ENCODE measurements around the gene HSPH1. TPM values are rescaled to one million over a fixed set of nuclear protein-coding genes. Genes with fewer than 3 reads are reported as not detected.

The HSPH1 gene
- total RNA-seq, 1 experiment from 2014 or later = 116 TPM

DNA sequence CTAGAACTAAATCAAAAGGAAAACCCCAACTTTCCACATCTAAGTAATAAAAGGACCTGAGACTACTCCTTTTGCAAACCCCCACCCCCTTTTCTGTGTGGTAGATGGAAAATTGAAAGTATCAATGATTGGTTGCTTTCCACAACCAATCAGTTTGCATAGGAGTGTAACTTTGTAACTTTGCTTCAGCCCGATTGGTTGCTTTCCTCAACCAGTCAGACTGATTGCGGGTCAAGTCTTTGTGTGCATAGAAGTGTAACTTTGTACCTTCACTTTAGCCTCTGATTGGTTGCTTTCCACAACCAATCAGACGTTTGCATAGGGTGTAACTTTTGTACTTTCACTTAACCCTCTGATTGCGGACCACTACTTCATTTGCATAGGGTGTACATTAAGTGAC lies 30.0 kb upstream of the HSPH1 start:
- no TSS peak for BruUV-seq (replicated peaks)
- TF ChIP-seq EZH2phosphoT487 (IDR thresholded peaks at IDR 0.05; ENCODE audit: borderline replicate concordance) (no peak), ZNF274 (IDR thresholded peaks at IDR 0.05; ENCODE audit: low read depth, low read length) (no peak), SIN3A (IDR thresholded peaks at IDR 0.05; ENCODE audit: low read depth) (no peak), YY1 (IDR thresholded peaks at IDR 0.05; ENCODE audit: extremely low read depth, insufficient replicate concordance, low read depth, low read length) (no peak), SRF (IDR thresholded peaks at IDR 0.05; ENCODE audit: low read depth) (no peak), TCF7L2 (IDR thresholded peaks at IDR 0.05; ENCODE audit: borderline replicate concordance, extremely low read depth, insufficient read depth, insufficient read length) (no peak)
- Histone ChIP-seq H4K20me1 (ENCODE audit: insufficient read depth) (no peaks in the 10 kb centered on the region; the same call in 1 of the 2 replicates), H3K4me2 (ENCODE audit: low read length) (no peak overlapping the region), H3K9ac (ENCODE audit: low read length) (no peak overlapping the region), H3K4me1 (ENCODE audit: control insufficient read depth in 1 of 2, insufficient read depth in 2 of 2, low read length in 2 of 2) (no peaks in the 10 kb centered on the region), H2AFZ (ENCODE audit: low read depth, low read length, poor library complexity, severe bottlenecking) (no peak overlapping the region), H3K4me3 (replicated peaks in 1 of 2; ENCODE audit: low read depth in 1 of 2, low read length in 2 of 2) (no peak overlapping the region), H3K79me2 (ENCODE audit: insufficient read depth, low read length) (no peaks in the 10 kb centered on the region), H3K9me2 (ENCODE audit: insufficient read depth) (no peaks in the 10 kb centered on the region), H3K27me3 (ENCODE audit: insufficient read depth, low read length) (no peaks in the 10 kb centered on the region; the same call in 1 of the 2 replicates), H3K27ac (ENCODE audit: low read depth, low read length) (no peak overlapping the region), H3K36me3 (ENCODE audit: control insufficient read depth in 1 of 2, insufficient read depth in 2 of 2, low read length in 2 of 2) (no peaks in the 10 kb centered on the region), H3K9me3 (ENCODE audit: control insufficient read depth in 1 of 2, insufficient read depth in 1 of 2, low read depth in 1 of 2, low read length in 2 of 2) (no peaks in the 10 kb centered on the region)
- ChIA-PET CTCF (no interaction called here), POLR2A (no interaction called here), RAD21 (ENCODE audit: low non-redundant PET in 1 of 2, low total read pairs in 2 of 2, uncharacterized antibody in 2 of 2, unreplicated experiment in 2 of 2) (no interaction called here)
- ATAC-seq (no peak), DNase-seq (ENCODE audit: low read depth, low spot score) (no peak)
- intact Hi-C loops (cut with micrococcal nuclease) = no loop called here

DNA sequence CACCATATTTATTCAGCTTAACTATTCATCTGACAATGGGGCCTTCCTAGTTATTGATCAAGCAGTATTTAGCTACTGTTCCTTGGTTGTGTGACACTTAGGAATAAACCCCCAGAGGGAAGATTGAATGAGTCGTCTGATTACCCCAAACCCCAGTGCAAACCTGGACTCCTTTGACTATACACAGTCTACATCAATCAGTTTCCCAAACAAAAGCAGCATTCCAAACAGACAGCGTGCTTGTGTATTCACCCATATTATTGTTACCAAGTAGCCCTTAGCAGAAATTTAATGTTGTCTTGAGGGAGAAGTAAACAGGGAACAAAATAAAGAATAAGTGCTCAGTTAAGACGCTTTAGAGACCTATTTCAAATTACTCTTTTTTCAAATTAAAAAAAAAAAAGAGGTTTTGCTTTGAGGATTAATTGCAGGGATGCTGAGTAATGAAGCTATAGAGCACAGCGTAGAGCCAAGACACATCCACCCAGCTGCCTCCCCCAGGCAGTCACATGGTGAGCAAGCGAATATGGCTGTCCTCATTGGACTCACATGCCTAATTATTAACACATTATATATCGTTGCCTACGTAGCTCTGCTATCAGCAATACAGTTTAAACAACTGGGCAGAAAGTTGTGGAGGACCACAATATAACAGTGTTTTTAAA lies 23.4 kb upstream of the HSPH1 start:
- Histone ChIP-seq H2AFZ (ENCODE audit: low read depth, low read length, poor library complexity, severe bottlenecking) (no peak overlapping the region), H4K20me1 (ENCODE audit: insufficient read depth) (no peaks in the 10 kb centered on the region), H3K27ac (ENCODE audit: low read depth, low read length) (no peak overlapping the region), H3K4me2 (ENCODE audit: low read length) (no peak overlapping the region), H3K4me3 (replicated peaks in 1 of 2; ENCODE audit: low read depth in 1 of 2, low read length in 2 of 2) (no peak overlapping the region), H3K9me2 (ENCODE audit: insufficient read depth) (no peaks in the 10 kb centered on the region), H3K36me3 (ENCODE audit: control insufficient read depth in 1 of 2, insufficient read depth in 2 of 2, low read length in 2 of 2) (no peaks in the 10 kb centered on the region), H3K9me3 (ENCODE audit: control insufficient read depth in 1 of 2, insufficient read depth in 1 of 2, low read depth in 1 of 2, low read length in 2 of 2) (no peaks in the 10 kb centered on the region), H3K9ac (ENCODE audit: low read length) (no peak overlapping the region), H3K4me1 (ENCODE audit: control insufficient read depth in 1 of 2, insufficient read depth in 2 of 2, low read length in 2 of 2) (no peaks in the 10 kb centered on the region), H3K79me2 (ENCODE audit: insufficient read depth, low read length) (no peaks in the 10 kb centered on the region), H3K27me3 (ENCODE audit: insufficient read depth, low read length) (no peaks in the 10 kb centered on the region; the same call in 1 of the 2 replicates)
- DNase-seq (ENCODE audit: low read depth, low spot score) = no peak
- ChIA-PET RAD21 (ENCODE audit: low non-redundant PET in 1 of 2, low total read pairs in 2 of 2, uncharacterized antibody in 2 of 2, unreplicated experiment in 2 of 2) (no interaction called here), POLR2A (no interaction called here), CTCF (no interaction called here)
- TF ChIP-seq SRF (IDR thresholded peaks at IDR 0.05; ENCODE audit: low read depth) (no peak), YY1 (IDR thresholded peaks at IDR 0.05; ENCODE audit: extremely low read depth, insufficient replicate concordance, low read depth, low read length) (no peak), SIN3A (IDR thresholded peaks at IDR 0.05; ENCODE audit: low read depth) (no peak), SP1 (IDR thresholded peaks at IDR 0.05; ENCODE audit: low read depth) (no peak), EZH2 (IDR thresholded peaks at IDR 0.05) (no peak), ZFX (IDR thresholded peaks at IDR 0.05) (no peak), EZH2phosphoT487 (IDR thresholded peaks at IDR 0.05; ENCODE audit: borderline replicate concordance) (no peak), ZNF274 (IDR thresholded peaks at IDR 0.05; ENCODE audit: low read depth, low read length) (no peak)
- TF ChIP-seq, protein P1, sequence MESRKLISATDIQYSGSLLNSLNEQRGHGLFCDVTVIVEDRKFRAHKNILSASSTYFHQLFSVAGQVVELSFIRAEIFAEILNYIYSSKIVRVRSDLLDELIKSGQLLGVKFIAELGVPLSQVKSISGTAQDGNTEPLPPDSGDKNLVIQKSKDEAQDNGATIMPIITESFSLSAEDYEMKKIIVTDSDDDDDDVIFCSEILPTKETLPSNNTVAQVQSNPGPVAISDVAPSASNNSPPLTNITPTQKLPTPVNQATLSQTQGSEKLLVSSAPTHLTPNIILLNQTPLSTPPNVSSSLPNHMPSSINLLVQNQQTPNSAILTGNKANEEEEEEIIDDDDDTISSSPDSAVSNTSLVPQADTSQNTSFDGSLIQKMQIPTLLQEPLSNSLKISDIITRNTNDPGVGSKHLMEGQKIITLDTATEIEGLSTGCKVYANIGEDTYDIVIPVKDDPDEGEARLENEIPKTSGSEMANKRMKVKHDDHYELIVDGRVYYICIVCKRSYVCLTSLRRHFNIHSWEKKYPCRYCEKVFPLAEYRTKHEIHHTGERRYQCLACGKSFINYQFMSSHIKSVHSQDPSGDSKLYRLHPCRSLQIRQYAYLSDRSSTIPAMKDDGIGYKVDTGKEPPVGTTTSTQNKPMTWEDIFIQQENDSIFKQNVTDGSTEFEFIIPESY (IDR thresholded peaks at IDR 0.05; ENCODE audit: extremely low read depth, insufficient replicate concordance, low read length) = no peak
- no peak for ATAC-seq
- intact Hi-C loops (cut with micrococcal nuclease) = no loop called here
- BruUV-seq (replicated peaks) = no TSS peak
